Vagina (tissue), 2 donors: Measurements from ENCODE around the gene NSUN6.

Experiments used
- CTCF ChIP-seq, 3 experiments: fragments of 450-650 bp in 2 of 3; fragments of 200-600 bp in 1 of 3; sonication (generic) in 1 of 3; IDR thresholded peaks; one replicate each; pipeline ENCODE4 v1.5.1; 2017 to 2019; ENCODE audit warnings: antibody characterized with exemption in 3 of 3, mild to moderate bottlenecking in 2 of 3, moderate library complexity in 2 of 3
- POLR2A ChIP-seq, 2 donors: fragments of 450-650 bp; IDR thresholded peaks; one replicate each; pipeline ENCODE4 v1.6.1; 2017; ENCODE audit warnings: antibody characterized with exemption in 2 of 2, mild to moderate bottlenecking in 2 of 2, moderate library complexity in 2 of 2

- TF ChIP-seq CTCF (IDR thresholded peaks at IDR 0.05) (no peak), POLR2A (IDR thresholded peaks at IDR 0.05) (peak in 1 of 2 donors; percentile 52)
These were observed 7.9 kb upstream of the NSUN6 start, which contains the start of gene ARL5B for GRCh38 chr10:18659125-18659818.
